Gastrocnemius medialis (tissue), 4 donors: ENCODE data around the gene MRAS. TPM values are rescaled to one million over a fixed set of nuclear protein-coding genes. Genes with fewer than 3 reads are reported as not detected.

Experiments used
- ATAC-seq, 2 donors: fragments of 150-250 bp; one replicate each; pipeline ENCODE4 v1.9.1; 2016
- DNase-seq, 2 donors: peaks; one replicate each; pipeline ENCODE4 v3.0.0-alpha.2; 2019
- H3K27ac ChIP-seq, 4 donors: fragments of 200-600 bp; sonication (generic); 1 replicate in 1 of 4; 2 replicates in 3 of 4; pipeline ENCODE4 v1.5.1; 2016 to 2018; ENCODE audit warnings: mild to moderate bottlenecking in 2 of 4, moderate library complexity in 1 of 4
- H3K27me3 ChIP-seq, 3 donors: fragments of 200-600 bp; sonication (generic) in 2 of 3; 1 replicate in 1 of 3; 2 replicates in 2 of 3; pipeline versions ENCODE4 v1.5.1 to v1.6.0; 2016 to 2019; ENCODE audit warnings: mild to moderate bottlenecking in 1 of 3, moderate library complexity in 1 of 3
- H3K36me3 ChIP-seq, 2 donors: fragments of 200-600 bp; sonication (generic) in 1 of 2; one replicate each; pipeline ENCODE4 v1.5.1; 2017 to 2018
- H3K4me1 ChIP-seq, 2 donors: fragments of 200-600 bp; sonication (generic) in 1 of 2; one replicate each; pipeline ENCODE4 v1.5.1; 2016 to 2017; ENCODE audit warnings: mild to moderate bottlenecking in 2 of 2
- H3K4me3 ChIP-seq, 4 donors: fragments of 200-600 bp; sonication (generic) in 3 of 4; 1 replicate in 1 of 4; 2 replicates in 3 of 4; pipeline ENCODE4 v1.5.1; 2016 to 2019; ENCODE audit warnings: mild to moderate bottlenecking in 2 of 4
- H3K9me3 ChIP-seq, 3 donors: fragments of 200-600 bp; sonication (generic) in 2 of 3; 1 replicate in 1 of 3; 2 replicates in 2 of 3; pipeline ENCODE4 v1.5.1; 2016 to 2019
- CTCF ChIP-seq, 5 experiments: fragments of 450-650 bp in 3 of 5; fragments of 200-600 bp in 2 of 5; sonication (generic) in 2 of 5; IDR thresholded peaks in 4 of 5; conservative IDR thresholded peaks in 1 of 5; 1 replicate in 4 of 5; 2 replicates in 1 of 5; pipeline ENCODE4 v1.5.1; 2016 to 2019; ENCODE audit warnings: antibody characterized with exemption in 5 of 5, mild to moderate bottlenecking in 3 of 5, moderate library complexity in 3 of 5
- POLR2A ChIP-seq, 2 donors: fragments of 450-650 bp; IDR thresholded peaks; one replicate each; pipeline ENCODE4 v1.6.1; 2017; ENCODE audit warnings: antibody characterized with exemption in 2 of 2, mild to moderate bottlenecking in 2 of 2, moderate library complexity in 2 of 2
- in situ Hi-C, 4 donors: fragments of 200-750 bp; cut with MboI; loops; one replicate each; pipeline versions ENCODE4 v1.15.0 to v1.8.0; 2017; ENCODE audit warnings: low sequenced_read_pairs in 4 of 4
- intact Hi-C: fragments of 100-400 bp; cut with DNase I; formaldehyde crosslinking; loops from one replicate; pipeline ENCODE4 v1.15.1; 2023; ENCODE audit warnings: low total_unique reads
- total RNA-seq, 4 donors: library from RNA; depleted of rRNA; stranded (reverse); fragments of >200 nt; gene quantifications; one replicate each; pipeline versions ENCODE4 v1.1.0 to v1.2.3, GENCODE V29; 2016

The MRAS gene
- total RNA-seq, 4 donors from 2014 or later, result 45.8 to 149 (median 57.7) TPM

GRCh38 chr3:138365253-138365555 lies 16.8 kb downstream of the MRAS start:
- peaks cover 81 to 83% of the 10 kb centered on the region in 2 donors for H3K4me1 ChIP-seq
- H3K4me3 ChIP-seq, result no peak overlapping the region
- DNase-seq (no peak), ATAC-seq (no peak)
- H3K36me3 ChIP-seq, result no peaks in the 10 kb centered on the region
- in situ Hi-C loops, result no loop called here
- intact Hi-C loops, result no loop called here
- no peak for TF ChIP-seq POLR2A (IDR thresholded peaks at IDR 0.05)
- no peak for TF ChIP-seq CTCF (IDR thresholded peaks at IDR 0.05 in 4 of 5, conservative IDR thresholded peaks at IDR 0.05 in 1 of 5)
- H3K27ac ChIP-seq, result peak overlapping the region in 1 of 4 donors; percentile 59
- no peaks in the 10 kb centered on the region for H3K27me3 ChIP-seq
- no peaks in the 10 kb centered on the region for H3K9me3 ChIP-seq

GRCh38 chr3:138366006-138366759 lies 17.8 kb downstream of the MRAS start:
- H3K27ac ChIP-seq, result peak overlapping the region in 1 of 4 donors; percentile 3
- no peaks in the 10 kb centered on the region for H3K9me3 ChIP-seq
- H3K27me3 ChIP-seq, result no peaks in the 10 kb centered on the region
- intact Hi-C loops (no loop called here), in situ Hi-C loops (no loop called here)
- H3K4me3 ChIP-seq, result no peak overlapping the region
- DNase-seq (no peak), ATAC-seq (no peak)
- peaks cover 71 to 74% of the 10 kb centered on the region in 2 donors for H3K4me1 ChIP-seq
- TF ChIP-seq POLR2A (IDR thresholded peaks at IDR 0.05) (no peak), CTCF (IDR thresholded peaks at IDR 0.05 in 4 of 5, conservative IDR thresholded peaks at IDR 0.05 in 1 of 5) (no peak)
- no peaks in the 10 kb centered on the region for H3K36me3 ChIP-seq

GRCh38 chr3:138367326-138367850 lies 19.0 kb downstream of the MRAS start:
- Histone ChIP-seq H3K27ac (peak overlapping the region in 2 of 4 donors; percentile 17 to 48), H3K9me3 (no peaks in the 10 kb centered on the region), H3K27me3 (no peaks in the 10 kb centered on the region), H3K36me3 (no peaks in the 10 kb centered on the region), H3K4me3 (no peak overlapping the region), H3K4me1 (peaks cover 62% of the 10 kb centered on the region in 2 donors)
- TF ChIP-seq POLR2A (IDR thresholded peaks at IDR 0.05), result no peak
- TF ChIP-seq CTCF (IDR thresholded peaks at IDR 0.05 in 4 of 5, conservative IDR thresholded peaks at IDR 0.05 in 1 of 5), result no peak
- DNase-seq (no peak), ATAC-seq (no peak)
- in situ Hi-C loops (no loop called here), intact Hi-C loops (no loop called here)

- in situ Hi-C loops, result no loop called here
- H3K27me3 ChIP-seq, result no peaks in the 10 kb centered on the region
- no peak overlapping the region for H3K4me3 ChIP-seq
- DNase-seq, result no peak
- peak overlapping the region in 1 of 4 donors; percentile 10 for H3K27ac ChIP-seq
- H3K9me3 ChIP-seq, result no peaks in the 10 kb centered on the region
- intact Hi-C loops, result no loop called here
- ATAC-seq, result no peak
- no peak for TF ChIP-seq POLR2A (IDR thresholded peaks at IDR 0.05)
- H3K36me3 ChIP-seq, result no peaks in the 10 kb centered on the region
- peaks cover 60% of the 10 kb centered on the region in 2 donors for H3K4me1 ChIP-seq
These were observed 19.5 kb downstream of the MRAS start for GRCh38 chr3:138367911-138368310.

- Histone ChIP-seq H3K36me3 (no peaks in the 10 kb centered on the region), H3K27ac (peak overlapping the region in 2 of 4 donors; percentile 45 to 57), H3K4me3 (no peak overlapping the region), H3K9me3 (no peaks in the 10 kb centered on the region), H3K4me1 (peaks cover 50% of the 10 kb centered on the region in 2 donors), H3K27me3 (no peaks in the 10 kb centered on the region)
- TF ChIP-seq POLR2A (IDR thresholded peaks at IDR 0.05) (no peak), CTCF (IDR thresholded peaks at IDR 0.05 in 4 of 5, conservative IDR thresholded peaks at IDR 0.05 in 1 of 5) (no peak)
- intact Hi-C loops (no loop called here), in situ Hi-C loops (no loop called here)
- no peak for ATAC-seq
- DNase-seq, result no peak
These were observed 20.9 kb downstream of the MRAS start for GRCh38 chr3:138369151-138369900.
